Neural crest cell (in vitro differentiated cells): Measurements from ENCODE around the gene NDUFAF3. TPM values are rescaled to one million over a fixed set of nuclear protein-coding genes. Genes with fewer than 3 reads are reported as not detected.

ENCODE experiments used
- DNase-seq: peaks from one replicate; pipeline ENCODE4 v3.0.0; 2021; ENCODE audit warnings: low read depth, mixed read lengths, low spot score
- H3K27ac Mint-ChIP-seq: one replicate; pipeline ENCODE4 v1.8.0; 2021; ENCODE audit warnings: mild to moderate bottlenecking, mixed read lengths; ENCODE audit not compliant: unreplicated experiment
- H3K27me3 Mint-ChIP-seq: 2 replicates; pipeline ENCODE4 v1.8.0; 2021; ENCODE audit warnings: low read depth, mild to moderate bottlenecking, mixed read lengths
- H3K36me3 Mint-ChIP-seq: 2 replicates; pipeline ENCODE4 v1.8.0; 2021; ENCODE audit warnings: low read depth, mild to moderate bottlenecking, mixed read lengths
- H3K4me1 Mint-ChIP-seq: 2 replicates; pipeline ENCODE4 v1.8.0; 2021; ENCODE audit warnings: mixed read lengths
- H3K4me3 Mint-ChIP-seq: one replicate; pipeline ENCODE4 v1.8.0; 2021; ENCODE audit warnings: mild to moderate bottlenecking, mixed read lengths
- H3K9me3 Mint-ChIP-seq: 2 replicates; pipeline ENCODE4 v1.8.0; 2021; ENCODE audit warnings: mixed read lengths
- total RNA-seq: library from RNA; stranded (reverse); gene quantifications from 2 replicates; pipeline ENCODE4 v1.2.1, GENCODE V29; 2021
- TF ChIP-seq, protein P1 (sequence below): fragments of 200-600 bp; sonication (generic); conservative IDR thresholded peaks from 2 replicates; pipeline ENCODE4 v1.5.0; 2021; ENCODE audit warnings: antibody characterized with exemption, mild to moderate bottlenecking

The NDUFAF3 gene
- total RNA-seq, 1 donor from 2014 or later = 70.9 TPM

GRCh38 chr3:49009396-49009795 is 12.5 kb upstream of the NDUFAF3 start:
- Mint-ChIP-seq H3K4me3 (peak overlapping the region; percentile 100), H3K4me1 (peaks cover 26% of the 10 kb centered on the region), H3K27me3 (peaks cover 3% of the 10 kb centered on the region), H3K36me3 (peaks cover 10% of the 10 kb centered on the region), H3K9me3 (no peaks in the 10 kb centered on the region), H3K27ac (no peak overlapping the region)
- DNase-seq = no peak
- TF ChIP-seq, protein P1, sequence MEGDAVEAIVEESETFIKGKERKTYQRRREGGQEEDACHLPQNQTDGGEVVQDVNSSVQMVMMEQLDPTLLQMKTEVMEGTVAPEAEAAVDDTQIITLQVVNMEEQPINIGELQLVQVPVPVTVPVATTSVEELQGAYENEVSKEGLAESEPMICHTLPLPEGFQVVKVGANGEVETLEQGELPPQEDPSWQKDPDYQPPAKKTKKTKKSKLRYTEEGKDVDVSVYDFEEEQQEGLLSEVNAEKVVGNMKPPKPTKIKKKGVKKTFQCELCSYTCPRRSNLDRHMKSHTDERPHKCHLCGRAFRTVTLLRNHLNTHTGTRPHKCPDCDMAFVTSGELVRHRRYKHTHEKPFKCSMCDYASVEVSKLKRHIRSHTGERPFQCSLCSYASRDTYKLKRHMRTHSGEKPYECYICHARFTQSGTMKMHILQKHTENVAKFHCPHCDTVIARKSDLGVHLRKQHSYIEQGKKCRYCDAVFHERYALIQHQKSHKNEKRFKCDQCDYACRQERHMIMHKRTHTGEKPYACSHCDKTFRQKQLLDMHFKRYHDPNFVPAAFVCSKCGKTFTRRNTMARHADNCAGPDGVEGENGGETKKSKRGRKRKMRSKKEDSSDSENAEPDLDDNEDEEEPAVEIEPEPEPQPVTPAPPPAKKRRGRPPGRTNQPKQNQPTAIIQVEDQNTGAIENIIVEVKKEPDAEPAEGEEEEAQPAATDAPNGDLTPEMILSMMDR = no peak

- H3K9me3 Mint-ChIP-seq = no peaks in the 10 kb centered on the region
- H3K36me3 Mint-ChIP-seq = peaks cover 13% of the 10 kb centered on the region
- H3K27ac Mint-ChIP-seq = no peak overlapping the region
- peaks cover 20% of the 10 kb centered on the region for H3K4me1 Mint-ChIP-seq
- peak overlapping the region; percentile 64 for H3K4me3 Mint-ChIP-seq
- DNase-seq = no peak
- no peaks in the 10 kb centered on the region for H3K27me3 Mint-ChIP-seq
- TF ChIP-seq, protein P1 = no peak
Measured at GRCh38 chr3:49012441-49013017, 9.4 kb upstream of the NDUFAF3 start.

- H3K36me3 Mint-ChIP-seq = peaks cover 9% of the 10 kb centered on the region
- DNase-seq = no peak
- no peaks in the 10 kb centered on the region for H3K9me3 Mint-ChIP-seq
- no peak overlapping the region for H3K27ac Mint-ChIP-seq
- peak overlapping the region; percentile 74 for H3K4me3 Mint-ChIP-seq
- TF ChIP-seq, protein P1 = no peak
- H3K27me3 Mint-ChIP-seq = no peaks in the 10 kb centered on the region
- H3K4me1 Mint-ChIP-seq = peaks cover 17% of the 10 kb centered on the region
Measured at GRCh38 chr3:49013113-49013737, 8.7 kb upstream of the NDUFAF3 start.

DNA sequence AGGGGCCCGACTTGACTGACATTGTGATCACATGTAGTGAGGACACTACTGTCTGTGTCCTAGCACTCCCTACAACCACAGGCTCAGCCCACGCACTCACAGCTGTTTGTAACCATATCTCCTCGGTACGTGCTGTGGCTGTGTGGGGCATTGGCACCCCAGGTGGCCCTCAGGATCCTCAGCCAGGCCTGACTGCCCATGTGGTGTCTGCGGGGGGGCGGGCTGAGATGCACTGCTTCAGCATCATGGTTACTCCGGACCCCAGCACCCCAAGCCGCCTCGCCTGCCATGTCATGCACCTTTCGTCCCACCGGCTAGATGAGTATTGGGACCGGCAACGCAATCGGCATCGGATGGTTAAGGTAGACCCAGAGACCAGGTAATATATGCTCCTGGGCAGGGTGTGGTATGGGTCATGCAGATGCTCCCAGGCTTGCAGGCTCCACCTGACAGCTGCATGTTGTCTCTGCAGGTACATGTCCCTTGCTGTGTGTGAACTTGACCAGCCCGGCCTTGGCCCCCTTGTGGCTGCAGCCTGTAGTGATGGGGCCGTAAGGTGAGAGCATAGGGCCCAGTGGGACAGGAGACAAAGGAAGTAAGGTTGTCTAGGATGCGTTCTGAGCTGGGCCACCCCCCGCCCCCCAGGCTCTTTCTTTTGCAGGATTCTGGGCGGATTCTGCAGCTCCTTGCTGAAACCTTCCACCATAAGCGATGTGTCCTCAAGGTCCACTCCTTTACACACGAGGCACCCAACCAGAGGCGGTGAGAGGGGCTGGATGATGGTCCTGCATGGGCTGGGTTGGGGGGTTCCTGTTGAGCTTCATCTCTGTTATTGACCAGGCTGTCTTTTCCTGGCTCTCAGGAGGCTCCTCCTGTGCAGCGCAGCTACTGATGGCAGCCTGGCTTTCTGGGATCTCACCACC is 7.9 kb upstream of the NDUFAF3 start:
- Mint-ChIP-seq H3K27me3 (peaks cover 3% of the 10 kb centered on the region), H3K4me3 (peak overlapping the region; percentile 74), H3K9me3 (no peaks in the 10 kb centered on the region), H3K4me1 (peaks cover 17% of the 10 kb centered on the region), H3K36me3 (peaks cover 8% of the 10 kb centered on the region), H3K27ac (no peak overlapping the region)
- DNase-seq = peak; percentile 52
- TF ChIP-seq, protein P1 = peak; percentile 65

GRCh38 chr3:49015072-49015471 is 6.8 kb upstream of the NDUFAF3 start:
- Mint-ChIP-seq H3K4me3 (peak overlapping the region; percentile 90), H3K36me3 (peaks cover 8% of the 10 kb centered on the region), H3K27me3 (peaks cover 3% of the 10 kb centered on the region), H3K27ac (no peak overlapping the region), H3K4me1 (peaks cover 18% of the 10 kb centered on the region), H3K9me3 (no peaks in the 10 kb centered on the region)
- DNase-seq = no peak
- TF ChIP-seq, protein P1 = no peak
